HG03045 (cell line): ENCODE data around the gene NKIRAS2.
A peak's percentile ranks its signal among the peaks of the same experiment; 100 is the strongest.

Experiments used
- ATAC-seq: cut with Tn5 transposase; IDR thresholded peaks from one replicate; pipeline ENCODE4 v1.9.1; 2021; ENCODE audit warnings: mild to moderate bottlenecking, moderate library complexity; ENCODE audit not compliant: unreplicated experiment

NKIRAS2 gene

GRCh38 chr17:42019509-42020404, at the start of gene NKIRAS2:
TSS of gene NKIRAS2 (plus strand) at chr17:42020090. CDS start at chr17:42021578, 1,488 bp downstream.
- peak; percentile 54 for ATAC-seq

GRCh38 chr17:41970901-41971331, 49.0 kb upstream of the NKIRAS2 start:
- no peak for ATAC-seq

GRCh38 chr17:41971721-41972523, 48.0 kb upstream of the NKIRAS2 start:
- no peak for ATAC-seq

GRCh38 chr17:41972571-41973407, 47.1 kb upstream of the NKIRAS2 start:
- no peak for ATAC-seq

GRCh38 chr17:41973408-41973811, 46.5 kb upstream of the NKIRAS2 start:
- no peak for ATAC-seq

- ATAC-seq: no peak
These were observed 45.9 kb upstream of the NKIRAS2 start for GRCh38 chr17:41974031-41974430.

GRCh38 chr17:41974658-41975057, 45.2 kb upstream of the NKIRAS2 start:
- ATAC-seq: no peak

GRCh38 chr17:41975099-41976083, 44.5 kb upstream of the NKIRAS2 start:
- ATAC-seq: no peak

- no peak for ATAC-seq
These were observed 43.6 kb upstream of the NKIRAS2 start for GRCh38 chr17:41976142-41976768.

- no peak for ATAC-seq
These were observed 41.9 kb upstream of the NKIRAS2 start for GRCh38 chr17:41977991-41978390.

GRCh38 chr17:41982026-41982760, 37.7 kb upstream of the NKIRAS2 start:
- no peak for ATAC-seq

GRCh38 chr17:41984454-41984853, 35.4 kb upstream of the NKIRAS2 start:
- ATAC-seq: no peak

GRCh38 chr17:41985919-41986318, 34.0 kb upstream of the NKIRAS2 start:
- no peak for ATAC-seq

- no peak for ATAC-seq
These were observed 33.3 kb upstream of the NKIRAS2 start for GRCh38 chr17:41986634-41987033.

- ATAC-seq: no peak
These were observed 32.2 kb upstream of the NKIRAS2 start for GRCh38 chr17:41987642-41988041.

GRCh38 chr17:41988418-41988817, 31.5 kb upstream of the NKIRAS2 start:
- no peak for ATAC-seq

GRCh38 chr17:41989702-41990419, 30.0 kb upstream of the NKIRAS2 start:
- no peak for ATAC-seq

- no peak for ATAC-seq
These were observed 27.3 kb upstream of the NKIRAS2 start for GRCh38 chr17:41992576-41992975.
